HFF-Myc (cell line): ENCODE data around the gene SP140.

Experiments used
- DNase-seq: peaks from one replicate; pipeline ENCODE4 v3.0.0-alpha.2; 2011; ENCODE audit warnings: low read depth; ENCODE audit errors: extremely low read depth
- H3K4me3 ChIP-seq: replicated peaks from 2 replicates; pipeline ENCODE4 v1.5.1; 2011; ENCODE audit warnings: low read depth, mild to moderate bottlenecking, control low read depth, low read length
- TF ChIP-seq, protein P1 (sequence below): IDR thresholded peaks from 2 replicates; pipeline ENCODE4 v1.5.1; 2012; ENCODE audit warnings: mild to moderate bottlenecking, low read depth, low read length, control low read depth; ENCODE audit errors: missing control alignments

Gene SP140

DNA sequence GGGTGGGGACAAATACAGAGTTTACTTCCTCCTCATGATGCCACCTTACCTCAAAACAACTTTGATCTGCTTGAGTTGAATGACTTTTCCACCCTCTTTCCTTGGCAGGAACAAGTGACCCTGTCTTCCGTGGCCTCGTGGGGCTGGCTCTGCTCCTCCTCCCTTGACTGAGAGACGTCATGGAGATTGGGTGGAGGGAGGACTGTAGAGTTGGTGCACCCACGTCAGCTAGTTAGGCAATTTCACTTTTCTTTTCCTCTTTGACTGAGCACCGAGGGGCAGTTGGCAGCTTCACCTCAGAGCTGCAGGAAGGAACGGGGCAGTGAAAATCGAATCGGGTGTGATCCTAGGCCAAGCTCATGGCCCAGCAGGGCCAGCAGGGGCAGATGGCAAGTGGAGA, at the start of gene SP140:
Gene SP140 (plus strand): TSS at position 251 of the 400 bp plus-strand sequence. CDS start 109 bp downstream, at position 360.
- DNase-seq: no peak
- no peak within 1 kb of the TSS for H3K4me3 ChIP-seq
- TF ChIP-seq, protein P1, sequence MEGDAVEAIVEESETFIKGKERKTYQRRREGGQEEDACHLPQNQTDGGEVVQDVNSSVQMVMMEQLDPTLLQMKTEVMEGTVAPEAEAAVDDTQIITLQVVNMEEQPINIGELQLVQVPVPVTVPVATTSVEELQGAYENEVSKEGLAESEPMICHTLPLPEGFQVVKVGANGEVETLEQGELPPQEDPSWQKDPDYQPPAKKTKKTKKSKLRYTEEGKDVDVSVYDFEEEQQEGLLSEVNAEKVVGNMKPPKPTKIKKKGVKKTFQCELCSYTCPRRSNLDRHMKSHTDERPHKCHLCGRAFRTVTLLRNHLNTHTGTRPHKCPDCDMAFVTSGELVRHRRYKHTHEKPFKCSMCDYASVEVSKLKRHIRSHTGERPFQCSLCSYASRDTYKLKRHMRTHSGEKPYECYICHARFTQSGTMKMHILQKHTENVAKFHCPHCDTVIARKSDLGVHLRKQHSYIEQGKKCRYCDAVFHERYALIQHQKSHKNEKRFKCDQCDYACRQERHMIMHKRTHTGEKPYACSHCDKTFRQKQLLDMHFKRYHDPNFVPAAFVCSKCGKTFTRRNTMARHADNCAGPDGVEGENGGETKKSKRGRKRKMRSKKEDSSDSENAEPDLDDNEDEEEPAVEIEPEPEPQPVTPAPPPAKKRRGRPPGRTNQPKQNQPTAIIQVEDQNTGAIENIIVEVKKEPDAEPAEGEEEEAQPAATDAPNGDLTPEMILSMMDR: no peak

DNA sequence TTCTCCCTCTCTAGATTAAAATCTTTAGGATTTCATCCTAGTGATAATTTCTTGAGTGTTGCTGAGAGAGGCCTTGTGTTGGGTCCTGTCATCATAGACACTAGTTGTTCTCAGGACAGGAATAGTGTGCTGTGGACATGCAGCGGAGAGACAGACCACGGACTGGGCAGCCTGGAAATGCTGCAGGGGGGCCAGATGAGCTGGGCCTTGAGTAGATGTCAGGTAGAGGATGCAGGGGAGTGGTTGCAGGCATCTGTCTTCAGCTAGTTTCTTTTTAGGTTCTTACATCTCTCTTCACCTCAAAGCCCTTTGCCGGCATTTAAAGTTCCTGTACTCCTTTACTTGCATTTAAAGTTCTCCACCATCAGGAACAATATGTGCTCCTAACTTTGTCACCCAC, 48.5 kb upstream of the SP140 start:
- TF ChIP-seq, protein P1: no peak

DNA sequence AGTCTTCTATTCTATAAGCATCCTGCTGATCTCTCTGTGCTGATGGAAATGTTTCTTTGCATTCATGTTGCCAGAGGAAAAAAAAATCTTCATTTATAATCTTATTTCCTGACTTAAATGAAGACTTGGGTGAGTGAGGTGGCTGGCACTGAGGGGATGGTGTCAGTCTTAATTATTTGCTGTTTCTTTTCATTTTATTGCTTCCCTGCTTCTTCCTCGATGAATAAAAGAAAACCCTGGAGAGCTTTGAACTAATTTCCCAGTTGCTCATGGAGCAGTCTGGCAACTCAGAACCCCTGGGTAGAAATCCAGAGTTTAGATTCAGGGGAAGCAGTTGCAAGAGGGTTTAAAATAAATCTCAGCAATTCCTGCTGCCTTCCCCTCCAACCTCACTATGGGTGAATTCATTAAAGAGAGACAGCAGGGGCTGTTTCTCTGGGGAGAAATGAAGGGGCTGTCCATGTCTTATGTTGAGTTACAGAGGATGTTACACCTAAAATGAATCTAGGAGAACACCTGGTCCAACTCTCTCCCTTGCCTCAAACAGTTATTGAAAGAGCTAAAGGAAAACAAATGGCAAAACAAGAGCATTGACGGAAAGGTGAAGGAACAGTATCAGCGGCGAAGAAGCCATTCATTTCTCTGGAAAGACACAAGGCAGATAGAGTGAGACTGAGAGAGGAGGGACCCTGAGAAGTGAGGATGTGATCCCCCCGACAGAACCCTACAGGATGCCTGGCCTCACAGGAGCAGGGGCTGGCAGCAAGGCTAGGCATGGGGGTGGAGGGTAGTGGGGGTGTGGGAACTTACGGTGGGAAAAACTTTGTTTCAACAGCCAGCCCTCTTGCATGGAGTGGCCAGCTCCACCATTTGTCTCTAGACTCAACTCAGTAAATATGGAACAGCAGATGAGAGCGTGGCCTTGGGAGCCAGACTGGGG, 46.7 kb upstream of the SP140 start:
- DNase-seq: no peak
- no peak overlapping the region for H3K4me3 ChIP-seq
- TF ChIP-seq, protein P1: no peak

More for the DNA sequence above, 48.5 kb upstream of the SP140 start:
- no peak overlapping the region for H3K4me3 ChIP-seq
- no peak for DNase-seq

DNA sequence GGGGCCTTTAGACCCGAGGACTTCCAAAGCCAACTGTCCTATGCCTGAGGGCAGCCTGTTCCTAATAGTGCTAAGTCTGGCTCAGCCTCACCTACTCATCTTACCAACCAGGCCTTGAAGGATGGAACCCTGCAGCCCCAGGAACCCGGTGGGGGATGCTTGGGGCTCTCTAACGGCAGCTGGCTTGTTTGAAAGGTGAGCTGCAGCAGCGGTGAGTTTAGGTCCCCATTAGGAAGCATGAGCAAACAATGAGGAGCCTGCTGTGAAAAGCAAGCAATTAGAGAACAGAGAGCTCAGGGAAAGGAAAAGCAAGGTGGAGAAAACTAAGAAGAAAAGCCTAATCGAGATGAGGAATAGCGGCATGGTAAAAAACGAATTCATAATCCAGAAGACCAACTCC, 45.6 kb upstream of the SP140 start:
- DNase-seq: no peak
- TF ChIP-seq, protein P1: no peak
- H3K4me3 ChIP-seq: no peak overlapping the region

DNA sequence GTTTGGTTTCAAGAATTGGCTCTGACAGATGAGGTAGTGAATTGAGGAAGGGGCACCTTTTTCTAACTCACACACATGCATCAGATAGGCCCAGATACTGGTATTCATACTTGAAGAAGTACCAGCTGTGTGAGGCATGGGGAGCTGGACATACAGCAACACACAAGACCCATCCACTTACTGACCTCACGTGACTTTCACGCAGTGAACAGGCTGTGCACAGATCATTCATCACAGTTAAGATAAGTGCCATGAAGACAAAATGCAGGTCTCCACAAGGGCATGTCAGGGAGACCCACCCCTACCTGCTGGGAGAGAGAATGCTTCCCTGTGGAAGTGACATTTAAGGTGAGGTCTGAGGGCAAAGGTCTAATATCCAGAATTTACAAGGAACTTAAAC, 44.3 kb upstream of the SP140 start:
- no peak for DNase-seq
- no peak overlapping the region for H3K4me3 ChIP-seq
- TF ChIP-seq, protein P1: no peak

DNA sequence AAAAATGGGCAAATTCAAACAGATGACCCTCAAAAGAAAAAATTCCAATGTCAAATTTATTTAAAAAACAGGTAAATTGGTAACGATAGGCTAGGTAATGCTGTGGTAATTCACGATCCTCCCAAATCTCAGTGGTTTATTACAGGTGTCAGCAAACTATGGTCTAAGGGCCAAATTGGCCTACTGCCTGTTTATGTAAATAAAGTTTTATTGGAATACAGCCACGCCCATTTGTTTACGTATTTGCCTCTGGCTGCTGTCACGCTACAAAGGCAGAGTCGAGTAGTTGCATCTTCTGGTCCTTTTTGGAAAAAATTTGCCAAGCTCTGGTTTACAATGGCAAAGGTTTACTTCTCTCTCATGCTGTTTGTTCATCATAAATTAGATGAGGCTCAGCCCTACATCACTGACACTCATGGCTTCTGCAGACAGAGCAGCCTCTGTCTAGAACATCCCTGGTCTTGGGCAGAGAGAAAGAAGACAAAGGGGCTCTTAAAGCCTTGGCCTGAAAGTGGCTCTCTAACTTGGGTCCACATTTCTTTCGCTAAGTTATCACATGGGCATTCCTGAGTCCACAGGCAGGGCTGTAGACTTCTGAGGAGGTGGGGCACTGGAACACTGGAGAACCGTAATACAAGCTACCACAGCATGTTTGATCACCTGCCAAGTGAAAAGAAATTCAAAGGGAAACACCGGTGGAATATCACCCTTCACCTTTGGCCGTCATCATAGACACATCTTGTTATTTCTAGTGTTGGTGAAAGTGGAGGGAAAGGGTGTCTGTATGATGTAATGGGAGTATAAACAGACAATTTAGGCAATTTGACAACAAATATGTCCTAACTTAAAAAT, 40.6 kb upstream of the SP140 start:
- DNase-seq: no peak
- TF ChIP-seq, protein P1: no peak
- no peak overlapping the region for H3K4me3 ChIP-seq
